A549 treated with ZK216348 at 1 μM for 4 hours (cell line): Measurements from ENCODE around the gene PERCC1. TPM values are rescaled to one million over a fixed set of nuclear protein-coding genes. Genes with fewer than 3 reads are reported as not detected.

Experiments used
- total RNA-seq: library from RNA; stranded (reverse); fragments of 200-300 nt; extraction: Qiagen RNA extraction; gene quantifications from 5 replicates; pipeline ENCODE4 v1.2.3, GENCODE V29; 2022; ENCODE audit warnings: low read depth

PERCC1 gene
- total RNA-seq = not detected in 5 replicates

DNA sequence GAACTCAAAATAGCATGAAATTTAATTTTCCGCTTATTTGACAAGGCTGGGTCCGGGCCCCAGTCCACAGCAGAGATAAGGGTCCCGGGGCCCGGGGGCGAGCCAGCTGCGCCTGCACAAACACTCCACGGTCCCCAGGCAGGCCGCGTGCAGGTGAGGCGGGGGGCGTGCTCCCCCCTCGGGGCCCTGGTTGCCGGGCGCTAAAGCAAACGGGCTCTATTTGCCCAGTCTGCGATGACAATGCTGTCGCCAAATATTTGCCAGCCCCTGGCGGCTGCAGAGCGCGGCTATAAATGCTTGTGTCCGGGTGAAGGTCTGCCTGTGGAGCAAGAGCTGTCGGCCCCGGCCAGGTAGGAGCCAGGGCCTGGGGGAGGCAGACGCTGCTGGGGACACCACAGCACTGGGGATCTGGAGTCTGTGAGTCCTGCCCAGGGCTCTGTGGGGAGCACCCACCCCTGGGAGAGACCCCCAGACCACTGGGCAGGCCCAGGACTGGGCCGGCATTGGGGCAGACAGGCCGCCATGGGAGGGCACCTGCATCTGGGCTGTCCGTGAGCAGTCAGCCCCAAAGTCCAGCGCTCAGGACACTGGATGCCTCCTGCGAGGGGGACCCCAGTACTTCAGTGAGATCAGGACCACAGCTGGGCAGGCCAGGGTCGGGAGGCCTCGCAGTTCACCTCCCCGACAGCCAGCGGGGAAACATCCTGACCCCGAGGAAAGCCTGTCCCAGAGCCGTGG lies at the start of gene PERCC1:
TSS of gene PERCC1 (plus strand) at position 320 of the 738 bp plus-strand sequence. CDS start 1,516 bp downstream, outside the sequence.

DNA sequence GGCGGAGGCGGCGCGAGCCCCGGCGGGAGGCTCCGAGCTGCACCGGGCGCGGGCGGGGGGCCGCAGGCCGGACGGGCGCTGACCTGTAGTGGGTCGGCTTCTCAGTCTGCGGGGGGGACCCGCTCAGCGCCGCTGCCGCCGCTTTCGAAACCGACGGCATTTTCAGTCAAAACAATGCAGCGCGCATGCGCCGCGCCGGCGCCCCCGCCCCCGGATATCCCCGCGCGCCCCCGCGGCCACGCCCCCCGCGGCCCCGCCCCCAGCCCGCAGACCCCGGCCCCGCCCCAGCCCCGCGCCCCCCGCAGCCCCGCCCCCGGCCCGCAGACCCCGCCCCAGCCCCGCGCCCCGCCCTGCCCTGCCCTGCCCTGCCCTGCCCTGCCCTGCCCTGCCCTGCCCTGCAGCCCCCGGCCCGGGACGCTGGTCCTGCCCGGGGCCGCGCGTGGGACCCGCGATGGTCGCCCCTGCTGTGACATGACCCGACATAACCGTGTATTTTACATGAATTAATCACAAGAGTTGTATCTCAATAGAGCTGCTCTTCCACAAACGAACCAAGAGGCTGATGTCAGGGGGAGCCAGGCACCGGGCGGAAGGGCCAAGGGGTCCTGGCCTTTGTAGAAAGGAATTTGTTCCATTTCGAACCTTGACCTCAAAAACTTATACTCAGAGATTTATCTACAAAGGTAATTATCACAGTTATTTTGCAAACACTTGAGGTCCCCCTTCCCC lies 16.2 kb upstream of the PERCC1 start, which contains the start of gene UNKL:
TSS of gene UNKL (minus strand) at position 173 of the 729 bp plus-strand sequence. CDS start at position 160, 13 bp downstream.

DNA sequence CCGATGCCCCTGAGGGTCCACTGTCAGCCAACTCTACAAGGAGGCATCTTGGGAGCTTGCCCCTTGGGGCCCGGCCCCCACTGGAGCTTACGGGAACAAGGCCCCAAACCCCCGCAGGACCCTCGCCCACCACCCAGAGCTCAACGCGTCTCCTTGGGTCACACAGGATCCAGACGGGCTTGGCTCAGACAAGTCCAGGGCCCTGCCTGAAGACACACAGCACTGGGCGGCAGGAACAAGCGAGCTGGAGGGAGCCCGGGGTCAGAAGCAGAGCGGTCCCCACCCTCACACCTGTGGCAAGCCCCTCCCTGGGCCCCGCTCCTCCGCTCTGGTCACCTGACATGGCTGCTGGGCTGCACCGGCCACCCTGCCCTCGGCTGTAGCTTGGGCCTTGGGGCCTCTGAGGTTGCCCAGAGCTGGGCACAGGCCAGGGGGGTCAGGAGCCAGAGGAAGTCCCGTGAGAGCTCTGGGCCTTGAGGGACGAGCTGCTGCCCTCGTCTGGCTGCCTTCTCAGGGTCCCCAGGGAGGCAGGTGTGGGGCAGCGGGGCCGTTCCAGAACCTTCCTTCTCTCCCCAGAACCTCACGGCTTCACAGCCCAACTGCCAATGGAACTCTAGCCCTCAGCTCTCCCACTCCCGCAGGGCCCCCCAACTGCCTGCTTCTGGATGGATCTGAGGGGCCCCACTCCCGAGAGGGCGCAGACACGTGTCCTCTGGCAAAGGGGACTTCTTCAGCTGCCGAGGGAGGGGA lies 13.3 kb downstream of the PERCC1 start, which contains the start of gene CCDC154:
TSS of gene CCDC154 (minus strand) at position 577 of the 750 bp plus-strand sequence. CDS start at position 343, 234 bp downstream.

DNA sequence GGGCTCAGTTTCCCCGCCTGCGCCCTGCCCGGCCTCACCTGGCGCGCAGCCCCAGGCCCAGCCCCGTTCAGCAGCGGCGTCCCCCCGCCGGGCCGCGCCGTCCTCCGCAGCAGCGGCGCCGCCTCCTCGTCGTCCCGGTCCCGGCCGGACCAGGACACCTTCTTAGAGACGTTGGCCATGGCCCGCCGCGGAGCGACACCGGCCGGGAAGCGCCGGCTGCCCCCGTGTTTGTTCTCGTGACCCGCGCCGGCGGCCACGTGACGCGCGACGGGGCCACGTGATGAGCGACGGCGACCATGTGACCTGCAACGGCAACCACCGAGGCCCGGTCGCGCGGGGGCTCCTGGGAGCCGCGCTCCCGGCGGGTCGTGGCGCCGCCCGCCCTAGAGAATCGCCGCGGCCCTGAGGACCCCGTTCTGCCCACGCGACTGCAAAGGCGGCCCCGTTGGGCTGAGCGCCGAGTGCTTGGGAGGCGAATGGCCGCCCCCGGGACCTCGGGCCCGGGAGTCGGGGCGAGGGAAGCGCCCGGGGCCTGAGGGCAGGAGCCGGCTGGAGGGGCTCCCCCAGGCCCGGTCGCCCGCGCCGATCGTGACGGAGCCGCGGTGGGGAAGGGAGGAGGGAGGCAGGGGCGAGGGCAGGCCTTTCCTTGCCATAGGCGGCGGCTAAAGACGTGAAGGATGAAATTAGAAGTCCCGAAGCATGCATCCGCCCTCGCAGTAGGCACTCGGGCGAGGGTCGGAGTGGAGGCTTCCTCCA lies 44.1 kb downstream of the PERCC1 start, which contains the start of gene CLCN7:
TSS of gene CLCN7 (minus strand) at position 233 of the 756 bp plus-strand sequence. CDS start at position 179, 54 bp downstream.

Other genes with a start within 250 kb of the PERCC1 start
- not detected in 5 replicates for gene TPSG1, start 205.8 kb upstream of the PERCC1 start, total RNA-seq
- gene TPSB2, start 200.9 kb upstream of the PERCC1 start, total RNA-seq = 0.20 to 0.27 TPM in 2 of 5 replicates, not detected in the others
- not detected in 5 replicates for gene TPSAB1, start 190.4 kb upstream of the PERCC1 start, total RNA-seq
- gene TPSD1, start 175.0 kb upstream of the PERCC1 start, total RNA-seq = not detected in 5 replicates
- 154 to 260 TPM (median 165 TPM) in 5 replicates for gene UBE2I, start 121.4 kb upstream of the PERCC1 start, total RNA-seq
- gene BAIAP3, start 97.4 kb upstream of the PERCC1 start, total RNA-seq = 0.65 to 1.8 TPM (median 1.3 TPM) in 5 replicates
- 45.6 to 104 TPM (median 97.7 TPM) in 5 replicates for gene TSR3, start 79.2 kb upstream of the PERCC1 start, total RNA-seq
- gene GNPTG, start 79.1 kb upstream of the PERCC1 start, total RNA-seq = 20.0 to 35.9 TPM (median 34.1 TPM) in 5 replicates
- 19.8 to 40.8 TPM (median 36.0 TPM) in 5 replicates for gene UNKL, start 16.4 kb upstream of the PERCC1 start, total RNA-seq
- 28.4 to 36.8 TPM (median 32.4 TPM) in 5 replicates for gene UQCC4, start 10.3 kb upstream of the PERCC1 start, total RNA-seq
- gene CCDC154, start 13.5 kb downstream of the PERCC1 start, total RNA-seq = 0.31 to 0.55 TPM (median 0.34 TPM) in 3 of 5 replicates, not detected in the others
- 36.2 to 82.8 TPM (median 80.0 TPM) in 5 replicates for gene CLCN7, start 44.0 kb downstream of the PERCC1 start, total RNA-seq
- 0.14 TPM in 1 of 5 replicates, not detected in the others for gene PTX4, start 57.9 kb downstream of the PERCC1 start, total RNA-seq
- 17.9 to 47.6 TPM (median 40.5 TPM) in 5 replicates for gene TELO2, start 62.3 kb downstream of the PERCC1 start, total RNA-seq
- not detected in 5 replicates for gene TMEM204, start 102.6 kb downstream of the PERCC1 start, total RNA-seq
- gene IFT140, start 181.0 kb downstream of the PERCC1 start, total RNA-seq = 8.1 to 11.2 TPM (median 9.7 TPM) in 5 replicates
- gene CRAMP1, start 181.3 kb downstream of the PERCC1 start, total RNA-seq = 12.4 to 19.1 TPM (median 16.7 TPM) in 5 replicates
- gene JPT2, start 247.2 kb downstream of the PERCC1 start, total RNA-seq = 168 to 242 TPM (median 184 TPM) in 5 replicates